CD14-positive monocyte (primary cell): ENCODE results near the gene GREB1L. TPM values are rescaled to one million over a fixed set of nuclear protein-coding genes. Genes with fewer than 3 reads are reported as not detected.

Source experiments
- DNase-seq, 3 donors: peaks; one replicate each; pipeline ENCODE4 v3.0.0-alpha.2; 2011 to 2022
- H2AFZ ChIP-seq: 2 replicates; pipeline ENCODE4 v1.6.0; 2012; ENCODE audit warnings: mild to moderate bottlenecking, low read depth, low read length, inconsistent platforms; ENCODE audit not compliant: insufficient read depth, poor library complexity, severe bottlenecking
- H3K27ac ChIP-seq, 2 donors: 1 replicate in 1 of 2; 2 replicates in 1 of 2; pipeline ENCODE4 v1.5.1; 2012 to 2013; ENCODE audit warnings: low read length in 2 of 2, control low read depth in 1 of 2, inconsistent platforms in 1 of 2, low read depth in 1 of 2, mild to moderate bottlenecking in 1 of 2
- H3K27me3 ChIP-seq, 2 donors: one replicate each; pipeline versions ENCODE4 v1.6.0 to v1.6.1; 2011 to 2013; ENCODE audit warnings: low read length in 2 of 2; ENCODE audit not compliant: control insufficient read depth in 2 of 2, insufficient read depth in 2 of 2
- H3K36me3 ChIP-seq, 2 donors: replicated peaks in 1 of 2; 1 replicate in 1 of 2; 2 replicates in 1 of 2; pipeline versions ENCODE4 v1.5.1 to v1.6.1; 2012 to 2013; ENCODE audit warnings: low read length in 2 of 2, control low read depth in 1 of 2, inconsistent platforms in 1 of 2, mild to moderate bottlenecking in 1 of 2; ENCODE audit not compliant: insufficient read depth in 2 of 2, control insufficient read depth in 1 of 2
- H3K4me1 ChIP-seq, 2 donors: 1 replicate in 1 of 2; 2 replicates in 1 of 2; pipeline versions ENCODE4 v1.5.1 to v1.6.1; 2012 to 2013; ENCODE audit warnings: low read length in 2 of 2, control low read depth in 1 of 2, inconsistent platforms in 1 of 2, mild to moderate bottlenecking in 1 of 2, moderate library complexity in 1 of 2; ENCODE audit not compliant: insufficient read depth in 2 of 2, control insufficient read depth in 1 of 2
- H3K4me2 ChIP-seq: replicated peaks from 2 replicates; pipeline ENCODE3; 2012; ENCODE audit warnings: low read length, moderate library complexity, mild to moderate bottlenecking; ENCODE audit not compliant: poor library complexity, severe bottlenecking; ENCODE audit errors: extremely low read depth
- H3K4me3 ChIP-seq, 3 experiments: fragments of 200-600 bp in 1 of 3; sonication (generic) in 1 of 3; replicated peaks in 1 of 3; 1 replicate in 2 of 3; 2 replicates in 1 of 3; pipeline ENCODE4 v1.5.1; 2011 to 2013; ENCODE audit warnings: low read length in 3 of 3, mild to moderate bottlenecking in 3 of 3, control low read depth in 2 of 3, low read depth in 2 of 3, inconsistent platforms in 1 of 3, moderate library complexity in 1 of 3
- H3K79me2 ChIP-seq: 2 replicates; pipeline ENCODE4 v1.6.0; 2012; ENCODE audit warnings: mild to moderate bottlenecking, control low read depth, inconsistent platforms, low read length, moderate library complexity; ENCODE audit not compliant: insufficient read depth
- H3K9ac ChIP-seq: 2 replicates; pipeline ENCODE4 v1.6.0; 2017; ENCODE audit warnings: low read length, mild to moderate bottlenecking; ENCODE audit not compliant: insufficient read depth, poor library complexity, severe bottlenecking
- H3K9me3 ChIP-seq, 2 donors: replicated peaks in 1 of 2; 1 replicate in 1 of 2; 2 replicates in 1 of 2; pipeline versions ENCODE4 v1.5.1 to v1.6.1; 2012 to 2013; ENCODE audit warnings: low read length in 2 of 2, control low read depth in 1 of 2; ENCODE audit not compliant: control insufficient read depth in 1 of 2, insufficient read depth in 1 of 2
- H4K20me1 ChIP-seq: 2 replicates; pipeline ENCODE4 v1.6.0; 2012; ENCODE audit warnings: mild to moderate bottlenecking, low read length, control low read depth, moderate library complexity; ENCODE audit not compliant: insufficient read depth
- H3K27ac Mint-ChIP-seq, 7 donors: one replicate each; pipeline ENCODE4 v1.8.0; 2020; ENCODE audit warnings: mild to moderate bottlenecking in 7 of 7, mixed read lengths in 7 of 7, moderate library complexity in 6 of 7, inconsistent platforms in 2 of 7
- H3K27me3 Mint-ChIP-seq, 3 donors: one replicate each; pipeline ENCODE4 v1.8.0; 2021 to 2022; ENCODE audit warnings: low read depth in 3 of 3, mild to moderate bottlenecking in 3 of 3, mixed read lengths in 3 of 3, moderate library complexity in 3 of 3, inconsistent platforms in 1 of 3
- H3K36me3 Mint-ChIP-seq, 2 donors: one replicate each; pipeline ENCODE4 v1.8.0; 2020; ENCODE audit warnings: mixed read lengths in 2 of 2, inconsistent platforms in 1 of 2, mild to moderate bottlenecking in 1 of 2
- H3K4me1 Mint-ChIP-seq: one replicate; pipeline ENCODE4 v1.8.0; 2020; ENCODE audit warnings: mild to moderate bottlenecking, mixed read lengths
- H3K4me3 Mint-ChIP-seq, 2 donors: one replicate each; pipeline ENCODE4 v1.8.0; 2020; ENCODE audit warnings: mild to moderate bottlenecking in 2 of 2, mixed read lengths in 2 of 2, moderate library complexity in 1 of 2
- H3K9me3 Mint-ChIP-seq, 7 donors: one replicate each; pipeline ENCODE4 v1.8.0; 2020 to 2022; ENCODE audit warnings: mixed read lengths in 7 of 7, mild to moderate bottlenecking in 6 of 7, moderate library complexity in 6 of 7, inconsistent platforms in 2 of 7
- CTCF ChIP-seq: fragments of 200-600 bp; IDR thresholded peaks from one replicate; pipeline ENCODE4 v1.8.0; 2022; ENCODE audit warnings: antibody characterized with exemption, mild to moderate bottlenecking
- WGBS: methylation state at CpG from one replicate; pipeline ENCODE4 v1.1.5; 2013; ENCODE audit warnings: missing lambda C conversion rate; ENCODE audit not compliant: insufficient coverage; 5-methylcytosine and 5-hydroxymethylcytosine counted together
- intact Hi-C, 2 donors: fragments of 100-400 bp; cut with micrococcal nuclease; formaldehyde crosslinking; loops; one replicate each; pipeline versions ENCODE4 v1.15.0 to v1.15.1; 2023
- polyA plus RNA-seq, 3 donors: library from polyadenylated mRNA; depleted of rRNA in 1 of 3; unstranded in 2 of 3; stranded (reverse) in 1 of 3; fragments of 300-500 nt in 2 of 3; fragments of >200 nt in 1 of 3; fragmentation: Illumina TruSeq in 2 of 3; gene quantifications; 1 replicate in 2 of 3; 2 replicates in 1 of 3; pipeline ENCODE4 v1.2.3, GENCODE V29; 2012 to 2021

Gene GREB1L
- polyA plus RNA-seq, 3 donors: 0.02 to 0.03 TPM; not detected in 1

GRCh38 chr18:21321711-21322110 lies 79.7 kb downstream of the GREB1L start:
- Mint-ChIP-seq H3K4me1 (no peaks in the 10 kb centered on the region), H3K27me3 (peaks cover 2 to 6% (median 2%) of the 10 kb centered on the region in 3 donors), H3K4me3 (no peak overlapping the region), H3K9me3 (peaks cover 0 to 6% (median 4%) of the 10 kb centered on the region in 7 donors), H3K36me3 (no peaks in the 10 kb centered on the region), H3K27ac (no peak overlapping the region)
- no peaks in the 10 kb centered on the region for H4K20me1 ChIP-seq
- H3K27me3 ChIP-seq: no peaks in the 10 kb centered on the region
- H3K4me2 ChIP-seq: no peak overlapping the region
- no peak overlapping the region for H2AFZ ChIP-seq
- no peak overlapping the region for H3K9ac ChIP-seq
- no peak for DNase-seq
- no peaks in the 10 kb centered on the region for H3K36me3 ChIP-seq
- H3K9me3 ChIP-seq: no peaks in the 10 kb centered on the region
- H3K4me1 ChIP-seq: no peaks in the 10 kb centered on the region
- H3K27ac ChIP-seq: no peak overlapping the region
- intact Hi-C loops: no loop called here
- no peaks in the 10 kb centered on the region for H3K79me2 ChIP-seq
- TF ChIP-seq CTCF: no peak
- H3K4me3 ChIP-seq: no peak overlapping the region
- no CpG with 5 or more reads among the region's 3 CpGs for WGBS

- H3K27ac Mint-ChIP-seq: no peak overlapping the region
- H3K4me1 Mint-ChIP-seq: no peaks in the 10 kb centered on the region
- no peak overlapping the region for H3K4me3 Mint-ChIP-seq
These were observed 85.1 kb downstream of the GREB1L start for GRCh38 chr18:21327101-21327500.

More at GRCh38 chr18:21327101-21327500, 85.1 kb downstream of the GREB1L start:
- Histone ChIP-seq H2AFZ (no peak overlapping the region), H3K79me2 (no peaks in the 10 kb centered on the region), H3K9ac (no peak overlapping the region), H3K4me1 (no peaks in the 10 kb centered on the region), H3K27ac (no peak overlapping the region), H3K4me3 (no peak overlapping the region), H3K4me2 (no peak overlapping the region), H3K27me3 (no peaks in the 10 kb centered on the region), H3K36me3 (no peaks in the 10 kb centered on the region), H3K9me3 (no peaks in the 10 kb centered on the region), H4K20me1 (no peaks in the 10 kb centered on the region)
- H3K9me3 Mint-ChIP-seq: peaks cover 0 to 2% (median 0%) of the 10 kb centered on the region in 7 donors
- H3K36me3 Mint-ChIP-seq: no peaks in the 10 kb centered on the region
- no peak for DNase-seq
- peaks cover 2 to 5% (median 4%) of the 10 kb centered on the region in 3 donors for H3K27me3 Mint-ChIP-seq
- no peak for TF ChIP-seq CTCF
- 72% methylated on average over 3 of the region's 3 CpGs for WGBS
- intact Hi-C loops: no loop called here
